ENCODE measurements around the gene SMIM1. TPM values are rescaled to one million over a fixed set of nuclear protein-coding genes. Genes with fewer than 3 reads are reported as not detected.

SMIM1 gene
- polyA plus RNA-seq, 1 donor (not counting 4 experiments of a cell fraction or from before 2014, with no cell fraction given): 0.79 TPM

DNA sequence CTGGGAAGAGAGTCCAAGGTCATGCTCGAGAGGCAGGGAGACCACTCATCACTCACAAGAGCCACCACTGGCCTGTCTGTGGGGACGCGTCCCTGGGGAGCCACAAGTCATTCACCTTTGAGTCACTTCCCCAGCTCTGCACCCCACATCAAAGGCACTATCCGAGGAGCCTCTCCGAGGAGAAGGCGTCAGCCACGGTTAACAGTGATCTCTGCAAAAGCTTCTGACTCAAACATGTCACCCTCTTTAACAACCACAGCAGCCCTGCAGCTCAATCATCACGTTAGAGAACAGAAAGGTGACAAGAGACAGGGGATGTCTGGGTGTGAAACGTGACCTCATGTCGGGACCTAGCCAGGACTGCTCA lies 14.8 kb downstream of the SMIM1 start:
- dilution Hi-C loops (cut with MboI; ENCODE audit: extremely low pct_ligation_motif_present, low sequenced_read_pairs): no loop called here
- Histone ChIP-seq H3K27ac (ENCODE audit: control insufficient read depth, insufficient read depth, low read length) (no peak overlapping the region), H3K9me3 (ENCODE audit: control insufficient read depth, low read depth, low read length) (no peaks in the 10 kb centered on the region), H3K9me1 (ENCODE audit: control insufficient read depth, extremely low read depth, insufficient read depth, low read length) (no peaks in the 10 kb centered on the region), H3K36me3 (ENCODE audit: control insufficient read depth in 2 of 2, extremely low read depth in 1 of 2, insufficient read depth in 2 of 2, low read length in 2 of 2) (peaks cover 27 to 35% of the 10 kb centered on the region in 2 experiments), H3K27me3 (ENCODE audit: control insufficient read depth, extremely low read depth, insufficient read depth, low read length) (no peaks in the 10 kb centered on the region), H3K9ac (ENCODE audit: control insufficient read depth, extremely low read depth, insufficient read depth, low read length) (no peak overlapping the region), H3K4me2 (ENCODE audit: control insufficient read depth, extremely low read depth, insufficient read depth, low read depth, low read length) (no peak overlapping the region), H3K4me1 (ENCODE audit: control insufficient read depth, extremely low read depth, insufficient read depth, low read length) (peaks cover 6% of the 10 kb centered on the region), H2AFZ (ENCODE audit: control insufficient read depth, low read length) (no peak overlapping the region), H3K79me2 (ENCODE audit: control insufficient read depth, insufficient read depth, low read length) (peaks cover 54% of the 10 kb centered on the region), H3K4me3 (ENCODE audit: control insufficient read depth in 2 of 3, extremely low read depth in 1 of 3, insufficient read depth in 2 of 3, low read depth in 1 of 3, low read length in 3 of 3) (no peak overlapping the region), H4K20me1 (ENCODE audit: control insufficient read depth, extremely low read depth, insufficient read depth, low read length) (peaks cover 9% of the 10 kb centered on the region)
- TF ChIP-seq, protein P1, sequence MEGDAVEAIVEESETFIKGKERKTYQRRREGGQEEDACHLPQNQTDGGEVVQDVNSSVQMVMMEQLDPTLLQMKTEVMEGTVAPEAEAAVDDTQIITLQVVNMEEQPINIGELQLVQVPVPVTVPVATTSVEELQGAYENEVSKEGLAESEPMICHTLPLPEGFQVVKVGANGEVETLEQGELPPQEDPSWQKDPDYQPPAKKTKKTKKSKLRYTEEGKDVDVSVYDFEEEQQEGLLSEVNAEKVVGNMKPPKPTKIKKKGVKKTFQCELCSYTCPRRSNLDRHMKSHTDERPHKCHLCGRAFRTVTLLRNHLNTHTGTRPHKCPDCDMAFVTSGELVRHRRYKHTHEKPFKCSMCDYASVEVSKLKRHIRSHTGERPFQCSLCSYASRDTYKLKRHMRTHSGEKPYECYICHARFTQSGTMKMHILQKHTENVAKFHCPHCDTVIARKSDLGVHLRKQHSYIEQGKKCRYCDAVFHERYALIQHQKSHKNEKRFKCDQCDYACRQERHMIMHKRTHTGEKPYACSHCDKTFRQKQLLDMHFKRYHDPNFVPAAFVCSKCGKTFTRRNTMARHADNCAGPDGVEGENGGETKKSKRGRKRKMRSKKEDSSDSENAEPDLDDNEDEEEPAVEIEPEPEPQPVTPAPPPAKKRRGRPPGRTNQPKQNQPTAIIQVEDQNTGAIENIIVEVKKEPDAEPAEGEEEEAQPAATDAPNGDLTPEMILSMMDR (optimal IDR thresholded peaks at IDR 0.05 in 1 of 3, IDR thresholded peaks at IDR 0.05 in 1 of 3, conservative IDR thresholded peaks at IDR 0.05 in 1 of 3; ENCODE audit: extremely low read depth in 1 of 3, insufficient read depth in 2 of 3, low read length in 3 of 3): no peak
- no peak for TF ChIP-seq EZH2 (IDR thresholded peaks at IDR 0.05; ENCODE audit: low read length)
- DNase-seq (ENCODE audit: low read depth, low spot score) (no peak), FAIRE-seq (no peak)

DNA sequence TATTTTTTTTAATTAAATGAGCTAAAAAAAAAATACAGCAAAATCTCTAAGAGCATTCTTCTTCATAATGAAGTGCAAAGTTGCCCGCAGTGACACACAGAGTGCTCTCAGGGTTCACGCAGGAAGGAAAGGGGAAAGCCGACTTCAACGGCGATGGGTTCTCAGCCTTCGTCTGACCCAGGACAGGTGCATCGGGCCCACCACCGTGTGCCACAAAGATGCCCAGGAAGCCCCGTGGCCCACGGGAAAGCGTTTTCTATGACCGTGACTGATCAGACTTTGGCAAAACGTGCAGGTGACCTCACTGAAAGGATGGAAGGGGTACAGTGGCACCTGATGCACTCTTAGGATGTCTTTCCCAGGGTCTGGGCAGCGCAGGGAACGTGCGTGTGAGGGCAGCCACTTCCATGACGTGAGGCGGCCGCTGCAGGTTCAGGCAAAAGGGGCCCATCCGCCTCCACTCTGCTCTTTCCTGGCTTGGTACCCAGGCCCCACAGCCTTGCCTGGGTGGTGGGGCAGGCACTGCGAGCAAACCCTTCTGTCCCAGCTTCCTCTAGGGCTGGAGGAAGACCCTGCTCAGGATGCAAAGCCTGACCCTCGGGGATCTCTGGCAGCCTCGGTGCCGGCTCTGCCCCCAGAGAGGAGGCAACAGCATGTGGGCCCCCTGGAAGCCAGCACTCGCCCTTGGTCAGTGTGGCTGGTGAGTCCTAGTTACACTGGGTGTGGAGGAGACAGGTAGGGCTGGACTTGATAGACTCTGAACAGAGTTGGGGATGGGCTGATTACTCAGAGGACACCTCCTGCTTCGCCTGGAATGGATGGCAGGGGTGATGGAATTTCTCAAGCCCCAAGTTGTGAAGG lies 15.4 kb downstream of the SMIM1 start:
- DNase-seq (ENCODE audit: low read depth, low spot score) (no peak), FAIRE-seq (no peak)
- H3K79me2 ChIP-seq (ENCODE audit: control insufficient read depth, insufficient read depth, low read length): peaks cover 59% of the 10 kb centered on the region
- no peak overlapping the region for H2AFZ ChIP-seq (ENCODE audit: control insufficient read depth, low read length)
- H3K9me1 ChIP-seq (ENCODE audit: control insufficient read depth, extremely low read depth, insufficient read depth, low read length): no peaks in the 10 kb centered on the region
- no peak overlapping the region for H3K4me3 ChIP-seq (ENCODE audit: control insufficient read depth in 2 of 3, extremely low read depth in 1 of 3, insufficient read depth in 2 of 3, low read depth in 1 of 3, low read length in 3 of 3)
- no peak overlapping the region for H3K27ac ChIP-seq (ENCODE audit: control insufficient read depth, insufficient read depth, low read length)
- H3K9ac ChIP-seq (ENCODE audit: control insufficient read depth, extremely low read depth, insufficient read depth, low read length): no peak overlapping the region
- dilution Hi-C loops (cut with MboI; ENCODE audit: extremely low pct_ligation_motif_present, low sequenced_read_pairs): no loop called here
- peaks cover 26 to 30% of the 10 kb centered on the region in 2 experiments for H3K36me3 ChIP-seq (ENCODE audit: control insufficient read depth in 2 of 2, extremely low read depth in 1 of 2, insufficient read depth in 2 of 2, low read length in 2 of 2)
- no peak for TF ChIP-seq EZH2 (IDR thresholded peaks at IDR 0.05; ENCODE audit: low read length)
- TF ChIP-seq, protein P1 (optimal IDR thresholded peaks at IDR 0.05 in 1 of 3, IDR thresholded peaks at IDR 0.05 in 1 of 3, conservative IDR thresholded peaks at IDR 0.05 in 1 of 3; ENCODE audit: extremely low read depth in 1 of 3, insufficient read depth in 2 of 3, low read length in 3 of 3): no peak
- H4K20me1 ChIP-seq (ENCODE audit: control insufficient read depth, extremely low read depth, insufficient read depth, low read length): peaks cover 9% of the 10 kb centered on the region
- no peaks in the 10 kb centered on the region for H3K9me3 ChIP-seq (ENCODE audit: control insufficient read depth, low read depth, low read length)
- no peaks in the 10 kb centered on the region for H3K27me3 ChIP-seq (ENCODE audit: control insufficient read depth, extremely low read depth, insufficient read depth, low read length)
- no peak overlapping the region for H3K4me2 ChIP-seq (ENCODE audit: control insufficient read depth, extremely low read depth, insufficient read depth, low read depth, low read length)
- H3K4me1 ChIP-seq (ENCODE audit: control insufficient read depth, extremely low read depth, insufficient read depth, low read length): peaks cover 10% of the 10 kb centered on the region
